OCI-LY1 (cell line): ENCODE results near the gene WDPCP.

Experiments used
- H2AFZ ChIP-seq: fragments of 200-600 bp; sonication (generic), shearing (Covaris generic); 2 replicates; pipeline ENCODE4 v1.6.0; 2014; ENCODE audit warnings: antibody characterized with exemption, mild to moderate bottlenecking, low read length
- H3F3A ChIP-seq: fragments of 200-600 bp; sonication (generic), shearing (Covaris generic); 2 replicates; pipeline ENCODE4 v1.6.0; 2014; ENCODE audit warnings: mild to moderate bottlenecking, antibody characterized with exemption, low read length, moderate library complexity; ENCODE audit not compliant: insufficient read depth
- H3K27ac ChIP-seq: fragments of 200-600 bp; sonication (generic); 2 replicates; pipeline ENCODE4 v1.5.1; 2014; ENCODE audit warnings: low read length, mixed run types, mild to moderate bottlenecking, low read depth; ENCODE audit not compliant: poor library complexity, severe bottlenecking
- H3K27me3 ChIP-seq: fragments of 200-600 bp; sonication (generic); 2 replicates; pipeline ENCODE4 v1.6.0; 2014; ENCODE audit warnings: antibody characterized with exemption, mild to moderate bottlenecking, low read length, moderate library complexity; ENCODE audit not compliant: insufficient read depth
- H3K36me3 ChIP-seq: fragments of 200-600 bp; sonication (generic); 2 replicates; pipeline ENCODE4 v1.6.1; 2014; ENCODE audit warnings: mild to moderate bottlenecking, antibody characterized with exemption, low read length, moderate library complexity, mixed read lengths; ENCODE audit not compliant: insufficient read depth
- H3K4me1 ChIP-seq: fragments of 200-600 bp; sonication (generic); 2 replicates; pipeline ENCODE4 v1.5.1; 2014; ENCODE audit warnings: mild to moderate bottlenecking, low read length, moderate library complexity; ENCODE audit not compliant: insufficient read depth, severe bottlenecking
- H3K4me2 ChIP-seq: fragments of 200-600 bp; sonication (generic), shearing (Covaris generic); 2 replicates; pipeline ENCODE4 v1.6.1; 2014; ENCODE audit warnings: low read length
- H3K4me3 ChIP-seq: fragments of 200-600 bp; sonication (generic); 2 replicates; pipeline ENCODE4 v1.5.1; 2014; ENCODE audit warnings: low read length, low read depth, mild to moderate bottlenecking, mixed read lengths; ENCODE audit not compliant: poor library complexity, severe bottlenecking
- H3K79me2 ChIP-seq: fragments of 200-600 bp; shearing (Covaris generic); 2 replicates; pipeline ENCODE4 v1.6.1; 2016; ENCODE audit warnings: mixed run types, low read length, mixed read lengths; ENCODE audit not compliant: insufficient read depth
- H3K9ac ChIP-seq: fragments of 200-600 bp; sonication (generic), shearing (Covaris generic); 2 replicates; pipeline ENCODE4 v1.6.1; 2014; ENCODE audit warnings: mild to moderate bottlenecking, low read length, mixed read lengths
- H3K9me2 ChIP-seq: fragments of 200-600 bp; sonication (generic), shearing (Covaris generic); 2 replicates; pipeline ENCODE4 v1.6.1; 2014; ENCODE audit warnings: low read depth, mild to moderate bottlenecking, low read length, mixed read lengths
- H3K9me3 ChIP-seq: fragments of 200-600 bp; shearing (Covaris generic); 2 replicates; pipeline ENCODE4 v1.6.1; 2014; ENCODE audit warnings: low read length, mixed read lengths
- H4K20me1 ChIP-seq: fragments of 200-600 bp; sonication (generic), shearing (Covaris generic); 2 replicates; pipeline ENCODE4 v1.6.0; 2016; ENCODE audit warnings: mild to moderate bottlenecking, low read length; ENCODE audit not compliant: insufficient read depth
- EZH2 ChIP-seq: fragments of 200-600 bp; sonication (generic), shearing (Covaris generic); IDR thresholded peaks from 2 replicates; pipeline ENCODE4 v1.8.0; 2017; ENCODE audit warnings: borderline replicate concordance, mixed run types, mild to moderate bottlenecking, antibody characterized with exemption, low read length, moderate library complexity, mixed read lengths
- TF ChIP-seq, protein P1 (sequence below): fragments of 200-600 bp; sonication (generic), shearing (Covaris generic); IDR thresholded peaks from 2 replicates; pipeline ENCODE4 v1.5.1; 2017; ENCODE audit warnings: mild to moderate bottlenecking, antibody characterized with exemption, low read length, moderate library complexity, mixed read lengths

WDPCP gene

DNA sequence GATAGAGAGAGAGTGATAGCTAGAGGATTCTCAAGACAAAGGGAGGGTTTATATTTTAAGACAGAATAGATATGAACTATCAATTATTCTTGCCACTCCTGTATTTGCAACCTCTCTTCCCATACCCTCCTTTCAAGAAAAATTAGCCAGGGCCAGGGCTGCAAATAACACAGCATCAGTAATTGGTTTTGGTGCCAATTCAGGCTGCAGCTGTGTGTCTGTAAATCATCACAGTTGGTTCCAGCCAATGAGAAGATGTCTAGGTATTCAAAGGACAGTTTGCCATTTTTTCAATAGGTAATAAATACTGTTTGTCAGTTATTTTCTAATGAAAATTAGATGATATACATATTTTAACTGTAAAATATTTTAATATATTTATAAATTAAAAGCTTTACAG lies 73.5 kb downstream of the WDPCP start:
- no peaks in the 10 kb centered on the region for H4K20me1 ChIP-seq
- no peaks in the 10 kb centered on the region for H3K9me3 ChIP-seq
- no peaks in the 10 kb centered on the region for H3K9me2 ChIP-seq
- no peaks in the 10 kb centered on the region for H3K4me1 ChIP-seq
- H3K4me3 ChIP-seq = no peak overlapping the region
- H3K4me2 ChIP-seq = no peak overlapping the region
- no peaks in the 10 kb centered on the region; the same call in 1 of the 2 replicates for H3K36me3 ChIP-seq
- H3F3A ChIP-seq = no peaks in the 10 kb centered on the region
- no peak overlapping the region for H3K27ac ChIP-seq
- H2AFZ ChIP-seq = no peak overlapping the region
- H3K9ac ChIP-seq = no peak overlapping the region
- H3K79me2 ChIP-seq = no peaks in the 10 kb centered on the region
- no peaks in the 10 kb centered on the region for H3K27me3 ChIP-seq
- no peak for TF ChIP-seq EZH2
- TF ChIP-seq, protein P1, sequence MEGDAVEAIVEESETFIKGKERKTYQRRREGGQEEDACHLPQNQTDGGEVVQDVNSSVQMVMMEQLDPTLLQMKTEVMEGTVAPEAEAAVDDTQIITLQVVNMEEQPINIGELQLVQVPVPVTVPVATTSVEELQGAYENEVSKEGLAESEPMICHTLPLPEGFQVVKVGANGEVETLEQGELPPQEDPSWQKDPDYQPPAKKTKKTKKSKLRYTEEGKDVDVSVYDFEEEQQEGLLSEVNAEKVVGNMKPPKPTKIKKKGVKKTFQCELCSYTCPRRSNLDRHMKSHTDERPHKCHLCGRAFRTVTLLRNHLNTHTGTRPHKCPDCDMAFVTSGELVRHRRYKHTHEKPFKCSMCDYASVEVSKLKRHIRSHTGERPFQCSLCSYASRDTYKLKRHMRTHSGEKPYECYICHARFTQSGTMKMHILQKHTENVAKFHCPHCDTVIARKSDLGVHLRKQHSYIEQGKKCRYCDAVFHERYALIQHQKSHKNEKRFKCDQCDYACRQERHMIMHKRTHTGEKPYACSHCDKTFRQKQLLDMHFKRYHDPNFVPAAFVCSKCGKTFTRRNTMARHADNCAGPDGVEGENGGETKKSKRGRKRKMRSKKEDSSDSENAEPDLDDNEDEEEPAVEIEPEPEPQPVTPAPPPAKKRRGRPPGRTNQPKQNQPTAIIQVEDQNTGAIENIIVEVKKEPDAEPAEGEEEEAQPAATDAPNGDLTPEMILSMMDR = no peak

DNA sequence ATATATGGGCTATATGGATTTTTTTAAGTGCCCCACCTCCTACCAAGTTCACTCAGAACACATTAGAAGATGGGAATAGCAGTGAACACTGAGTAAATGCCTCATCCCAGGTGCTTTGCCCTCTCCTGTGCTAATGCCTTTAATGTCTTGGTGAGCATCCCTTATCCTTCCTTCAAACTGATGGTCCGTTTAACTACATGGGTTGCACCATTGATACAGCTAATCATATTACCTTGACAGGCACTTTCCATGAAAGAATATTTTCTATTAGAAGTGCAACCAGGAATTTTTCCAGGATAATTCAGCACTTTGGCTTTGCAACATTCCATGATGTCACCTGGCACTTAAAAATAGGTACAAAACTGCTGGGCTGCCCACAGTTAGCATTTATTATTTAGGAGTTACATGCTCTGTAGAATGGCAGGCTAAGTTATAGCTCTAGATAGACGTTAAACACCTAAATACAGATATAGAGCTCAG lies 74.0 kb downstream of the WDPCP start:
- H3K4me3 ChIP-seq = no peak overlapping the region
- H3K9ac ChIP-seq = no peak overlapping the region
- no peaks in the 10 kb centered on the region for H3K4me1 ChIP-seq
- no peaks in the 10 kb centered on the region for H3K27me3 ChIP-seq
- no peaks in the 10 kb centered on the region for H3K9me2 ChIP-seq
- no peaks in the 10 kb centered on the region; the same call in 1 of the 2 replicates for H3K36me3 ChIP-seq
- no peak for TF ChIP-seq EZH2
- TF ChIP-seq, protein P1 = no peak
- H3K9me3 ChIP-seq = no peaks in the 10 kb centered on the region
- H3F3A ChIP-seq = no peaks in the 10 kb centered on the region
- H4K20me1 ChIP-seq = no peaks in the 10 kb centered on the region
- H3K79me2 ChIP-seq = no peaks in the 10 kb centered on the region
- H3K4me2 ChIP-seq = no peak overlapping the region
- no peak overlapping the region for H3K27ac ChIP-seq
- no peak overlapping the region for H2AFZ ChIP-seq

DNA sequence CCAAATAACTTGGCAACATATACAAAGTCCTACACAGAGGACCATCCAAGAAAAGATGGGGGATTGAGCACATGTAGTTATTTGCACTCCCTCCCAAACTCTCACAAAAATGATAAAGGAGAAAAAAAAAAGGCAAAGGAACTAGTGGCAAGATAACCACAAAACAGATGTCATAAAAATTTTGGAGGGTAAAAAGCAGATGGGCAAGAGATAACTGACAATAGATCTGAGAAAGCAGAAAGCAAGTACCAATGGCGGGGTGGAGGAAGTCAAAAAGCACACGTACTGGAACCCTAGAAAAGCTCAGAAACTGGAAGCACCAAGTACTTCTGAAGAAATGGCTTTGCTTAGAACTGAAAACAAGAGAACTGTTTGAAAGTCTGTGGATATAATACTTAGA lies 82.0 kb downstream of the WDPCP start:
- Histone ChIP-seq H3K4me2 (no peak overlapping the region), H3K4me1 (no peaks in the 10 kb centered on the region), H3K27me3 (no peaks in the 10 kb centered on the region), H2AFZ (no peak overlapping the region), H3K9ac (no peak overlapping the region), H3K9me3 (no peaks in the 10 kb centered on the region), H3K27ac (no peak overlapping the region), H3F3A (no peaks in the 10 kb centered on the region), H3K4me3 (no peak overlapping the region), H3K79me2 (no peaks in the 10 kb centered on the region), H4K20me1 (no peaks in the 10 kb centered on the region), H3K36me3 (no peaks in the 10 kb centered on the region; the same call in 1 of the 2 replicates), H3K9me2 (no peaks in the 10 kb centered on the region)
- TF ChIP-seq EZH2 = no peak
- TF ChIP-seq, protein P1 = no peak
